PFSK-1 (cell line): ENCODE data around the gene PCDHB4.

ENCODE experiments used
- FOXP2 ChIP-seq: optimal IDR thresholded peaks from 2 replicates; pipeline ENCODE3; 2011; ENCODE audit warnings: borderline replicate concordance, control low read depth, inconsistent platforms; ENCODE audit not compliant: insufficient read depth; ENCODE audit errors: extremely low read length, extremely low read depth
- POLR2AphosphoS5 ChIP-seq: IDR thresholded peaks from 2 replicates; pipeline ENCODE4 v1.6.1; 2012; ENCODE audit warnings: low read depth, mild to moderate bottlenecking, control low read depth, low read length, moderate library complexity
- REST ChIP-seq, 2 experiments: IDR thresholded peaks; 2 replicates each; pipeline versions ENCODE4 v1.6.1 to v1.8.0; 2011 to 2012; ENCODE audit warnings: low read depth in 2 of 2, low read length in 2 of 2, control low read depth in 1 of 2, inconsistent platforms in 1 of 2, mild to moderate bottlenecking in 1 of 2, moderate library complexity in 1 of 2; ENCODE audit not compliant: insufficient read depth in 1 of 2
- SIN3A ChIP-seq: IDR thresholded peaks from 2 replicates; pipeline ENCODE4 v1.6.1; 2012; ENCODE audit warnings: mild to moderate bottlenecking, low read length, moderate library complexity, borderline replicate concordance; ENCODE audit not compliant: insufficient read depth
- TAF1 ChIP-seq: IDR thresholded peaks from 2 replicates; pipeline ENCODE4 v1.6.1; 2012; ENCODE audit warnings: low read length, control low read depth, borderline replicate concordance; ENCODE audit not compliant: insufficient read depth

The PCDHB4 gene

GRCh38 chr5:141095263-141095641 lies 26.4 kb upstream of the PCDHB4 start:
- no peak for TF ChIP-seq REST (IDR thresholded peaks at IDR 0.05; ENCODE audit: insufficient read depth in 1 of 2, low read depth in 2 of 2, low read length in 2 of 2)
- no peak for TF ChIP-seq FOXP2
- TF ChIP-seq POLR2AphosphoS5 = no peak
- no peak for TF ChIP-seq TAF1
- TF ChIP-seq SIN3A = no peak

GRCh38 chr5:141100243-141100805 lies 21.3 kb upstream of the PCDHB4 start, which contains the start of gene PCDHB3:
TSS of gene PCDHB3 (plus strand) at chr5:141100473. CDS start at chr5:141100650, 177 bp downstream.
- TF ChIP-seq REST (IDR thresholded peaks at IDR 0.05; ENCODE audit: insufficient read depth in 1 of 2, low read depth in 2 of 2, low read length in 2 of 2) (no peak), SIN3A (no peak), TAF1 (no peak), FOXP2 (no peak)

- no peak for TF ChIP-seq REST (IDR thresholded peaks at IDR 0.05; ENCODE audit: insufficient read depth in 1 of 2, low read depth in 2 of 2, low read length in 2 of 2)
- no peak for TF ChIP-seq POLR2AphosphoS5
- TF ChIP-seq FOXP2 = no peak
- TF ChIP-seq SIN3A = no peak
- TF ChIP-seq TAF1 = no peak
Observed at GRCh38 chr5:141101059-141101458, 20.6 kb upstream of the PCDHB4 start.

GRCh38 chr5:141105350-141105749 lies 16.3 kb upstream of the PCDHB4 start:
- TF ChIP-seq REST (IDR thresholded peaks at IDR 0.05; ENCODE audit: insufficient read depth in 1 of 2, low read depth in 2 of 2, low read length in 2 of 2) (no peak), FOXP2 (no peak), POLR2AphosphoS5 (no peak), TAF1 (no peak), SIN3A (no peak)

GRCh38 chr5:141119250-141119649 lies 2.4 kb upstream of the PCDHB4 start:
- TF ChIP-seq POLR2AphosphoS5 (no peak), SIN3A (no peak), TAF1 (no peak), REST (IDR thresholded peaks at IDR 0.05; ENCODE audit: insufficient read depth in 1 of 2, low read depth in 2 of 2, low read length in 2 of 2) (no peak), FOXP2 (no peak)
